Sigmoid colon (tissue), 4 donors: ENCODE data around the gene FEN1.

ENCODE experiments used
- CTCF ChIP-seq, 4 experiments: fragments of 450-650 bp in 3 of 4; fragments of 200-600 bp in 1 of 4; IDR thresholded peaks; one replicate each; pipeline ENCODE4 v1.5.1; 2016 to 2019; ENCODE audit warnings: antibody characterized with exemption in 4 of 4, mild to moderate bottlenecking in 3 of 4, moderate library complexity in 2 of 4
- EP300 ChIP-seq, 4 donors: sonication (generic); formaldehyde crosslinking; IDR thresholded peaks; one replicate each; pipeline ENCODE4 v1.6.1; 2017; ENCODE audit warnings: antibody characterized with exemption in 4 of 4
- POLR2A ChIP-seq, 2 donors: fragments of 450-650 bp; IDR thresholded peaks; one replicate each; pipeline ENCODE4 v1.6.1; 2016; ENCODE audit warnings: antibody characterized with exemption in 2 of 2, mild to moderate bottlenecking in 2 of 2, moderate library complexity in 2 of 2
- POLR2AphosphoS5 ChIP-seq, 4 donors: sonication (generic); formaldehyde crosslinking; IDR thresholded peaks; one replicate each; pipeline ENCODE4 v1.6.1; 2017; ENCODE audit warnings: antibody characterized with exemption in 4 of 4

- TF ChIP-seq CTCF (IDR thresholded peaks at IDR 0.05) (no peak), POLR2A (IDR thresholded peaks at IDR 0.05) (no peak), EP300 (IDR thresholded peaks at IDR 0.05) (no peak), POLR2AphosphoS5 (IDR thresholded peaks at IDR 0.05) (no peak)
These were observed 35.4 kb upstream of the FEN1 start for GRCh38 chr11:61757213-61757862.
